ENCODE data around the gene DACT3.

- no peak for TF ChIP-seq CTCF (conservative IDR thresholded peaks at IDR 0.05 in 1 of 2, IDR thresholded peaks at IDR 0.05 in 1 of 2; ENCODE audit: low read depth in 1 of 2, low read length in 2 of 2)
- TF ChIP-seq EZH2 (IDR thresholded peaks at IDR 0.05; ENCODE audit: low read length, missing control alignments), result no peak
These were observed 60.3 kb downstream of the DACT3 start for GRCh38 chr19:46600384-46601317.
